Caco-2 (cell line): ENCODE results near the gene ITGA2B. TPM values are rescaled to one million over a fixed set of nuclear protein-coding genes. Genes with fewer than 3 reads are reported as not detected.

ENCODE experiments used
- BruUV-seq: library from RNA; stranded (reverse); fragments of 400-500 nt; replicated peaks from 2 replicates; lab custom pipeline; 2021; lab: Mats Ljungman, UMichigan
- CTCF ChIA-PET: fragments of 300-600 bp; sonication (Branson Sonifier 250); formaldehyde crosslinking; loops from one replicate; lab custom pipeline; 2022; ENCODE audit warnings: antibody characterized with exemption; lab: Charles Lee
- POLR2A ChIA-PET: fragments of 300-600 bp; sonication (Branson Sonifier 250); formaldehyde crosslinking; loops from one replicate; lab custom pipeline; 2022; ENCODE audit warnings: antibody characterized with exemption; lab: Charles Lee
- DNase-seq, 2 experiments: peaks; one replicate each; pipeline versions ENCODE4 v3.0.0 to v3.0.0-alpha.2; 2020 to 2022
- H3K27me3 ChIP-seq: replicated peaks from 2 replicates; pipeline ENCODE4 v1.6.0; 2011; ENCODE audit warnings: low read length; ENCODE audit not compliant: control insufficient read depth, insufficient read depth
- H3K36me3 ChIP-seq: 2 replicates; pipeline ENCODE4 v1.5.1; 2011; ENCODE audit warnings: low read length; ENCODE audit not compliant: control insufficient read depth, insufficient read depth
- H3K4me1 ChIP-seq: fragments of 250-450 bp; sonication (Bioruptor Pico); 2 replicates; pipeline ENCODE4 v1.5.1; 2020; ENCODE audit warnings: mild to moderate bottlenecking
- H3K4me3 ChIP-seq: 2 replicates; pipeline ENCODE4 v1.5.1; 2011; ENCODE audit warnings: low read depth, mild to moderate bottlenecking, control low read depth, low read length
- H3K9me3 ChIP-seq: fragments of 250-450 bp; sonication (Bioruptor Pico); 2 replicates; pipeline ENCODE4 v1.5.1; 2020; ENCODE audit warnings: mild to moderate bottlenecking, moderate library complexity
- H3K27ac Mint-ChIP-seq: one replicate; pipeline ENCODE4 v1.8.0; 2022; ENCODE audit warnings: mixed read lengths; ENCODE audit not compliant: unreplicated experiment
- H3K27me3 Mint-ChIP-seq: one replicate; pipeline ENCODE4 v1.8.0; 2022; ENCODE audit warnings: mixed read lengths; ENCODE audit not compliant: insufficient read depth, unreplicated experiment
- H3K36me3 Mint-ChIP-seq: one replicate; pipeline ENCODE4 v1.8.0; 2022; ENCODE audit warnings: mild to moderate bottlenecking, mixed read lengths; ENCODE audit not compliant: insufficient read depth, unreplicated experiment
- H3K4me1 Mint-ChIP-seq: one replicate; pipeline ENCODE4 v1.8.0; 2022; ENCODE audit warnings: low read depth, mixed read lengths; ENCODE audit not compliant: unreplicated experiment
- H3K4me3 Mint-ChIP-seq: one replicate; pipeline ENCODE4 v1.8.0; 2022; ENCODE audit warnings: mild to moderate bottlenecking, moderate library complexity, mixed read lengths; ENCODE audit not compliant: unreplicated experiment
- H3K9me3 Mint-ChIP-seq: one replicate; pipeline ENCODE4 v1.8.0; 2022; ENCODE audit warnings: mixed read lengths; ENCODE audit not compliant: unreplicated experiment
- intact Hi-C: fragments of 100-400 bp; cut with micrococcal nuclease; formaldehyde crosslinking; loops from one replicate; pipeline ENCODE4 v1.10.0; 2022; ENCODE audit not compliant: unreplicated experiment
- total RNA-seq: library from RNA; stranded (reverse); gene quantifications from 2 replicates; pipeline ENCODE4 v1.2.3, GENCODE V29; 2022
- TF ChIP-seq, protein P1 (sequence below), 2 experiments: fragments of 200-600 bp in 1 of 2; IDR thresholded peaks; 1 replicate in 1 of 2; 2 replicates in 1 of 2; pipeline versions ENCODE4 v1.5.1 to v1.8.0; 2011 to 2022; ENCODE audit warnings: antibody characterized with exemption in 1 of 2, control low read depth in 1 of 2, inconsistent platforms in 1 of 2, low read depth in 1 of 2, low read length in 1 of 2, mild to moderate bottlenecking in 1 of 2, moderate library complexity in 1 of 2; ENCODE audit not compliant: insufficient read depth in 1 of 2, severe bottlenecking in 1 of 2, unreplicated experiment in 1 of 2

Gene ITGA2B
- total RNA-seq, 1 experiment from 2014 or later, result 6.9 TPM

DNA sequence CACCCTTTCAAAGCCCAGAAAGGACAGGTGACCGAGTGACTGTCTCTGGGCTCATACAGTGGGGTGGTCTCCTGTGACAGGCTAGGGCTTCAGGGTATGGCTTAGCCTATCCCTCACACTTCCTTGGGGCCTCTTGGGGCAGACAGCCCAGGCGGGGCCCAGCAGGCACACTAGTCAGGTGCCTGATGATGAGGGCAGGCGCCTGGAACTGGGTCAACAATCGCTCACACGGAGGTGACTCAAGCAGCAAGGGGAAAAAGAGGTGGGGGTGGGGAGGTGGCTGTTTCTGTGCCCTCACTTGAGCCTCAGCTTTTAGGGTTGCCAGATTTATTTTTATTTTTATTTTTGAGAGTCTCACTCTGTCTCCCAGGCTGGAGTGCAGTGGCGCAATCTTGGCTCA lies 50.7 kb downstream of the ITGA2B start:
- ChIA-PET POLR2A (no interaction called here), CTCF (interaction anchor here (0.9 kb wide), 1 partner anchor 120 kb away, joined by 3 read pairs; no protein-coding TSS in a partner anchor)
- Mint-ChIP-seq H3K4me1 (peaks cover 7% of the 10 kb centered on the region), H3K36me3 (no peaks in the 10 kb centered on the region), H3K9me3 (no peaks in the 10 kb centered on the region), H3K27ac (no peak overlapping the region), H3K27me3 (peaks cover 3% of the 10 kb centered on the region), H3K4me3 (no peak overlapping the region)
- H3K36me3 ChIP-seq, result no peaks in the 10 kb centered on the region
- H3K4me3 ChIP-seq, result no peak overlapping the region
- H3K27me3 ChIP-seq, result no peaks in the 10 kb centered on the region; the same call in 1 of the 2 replicates
- intact Hi-C loops, result no loop called here
- BruUV-seq, result no TSS peak
- no peaks in the 10 kb centered on the region for H3K4me1 ChIP-seq
- no peak for DNase-seq
- no peaks in the 10 kb centered on the region for H3K9me3 ChIP-seq
- TF ChIP-seq, protein P1, sequence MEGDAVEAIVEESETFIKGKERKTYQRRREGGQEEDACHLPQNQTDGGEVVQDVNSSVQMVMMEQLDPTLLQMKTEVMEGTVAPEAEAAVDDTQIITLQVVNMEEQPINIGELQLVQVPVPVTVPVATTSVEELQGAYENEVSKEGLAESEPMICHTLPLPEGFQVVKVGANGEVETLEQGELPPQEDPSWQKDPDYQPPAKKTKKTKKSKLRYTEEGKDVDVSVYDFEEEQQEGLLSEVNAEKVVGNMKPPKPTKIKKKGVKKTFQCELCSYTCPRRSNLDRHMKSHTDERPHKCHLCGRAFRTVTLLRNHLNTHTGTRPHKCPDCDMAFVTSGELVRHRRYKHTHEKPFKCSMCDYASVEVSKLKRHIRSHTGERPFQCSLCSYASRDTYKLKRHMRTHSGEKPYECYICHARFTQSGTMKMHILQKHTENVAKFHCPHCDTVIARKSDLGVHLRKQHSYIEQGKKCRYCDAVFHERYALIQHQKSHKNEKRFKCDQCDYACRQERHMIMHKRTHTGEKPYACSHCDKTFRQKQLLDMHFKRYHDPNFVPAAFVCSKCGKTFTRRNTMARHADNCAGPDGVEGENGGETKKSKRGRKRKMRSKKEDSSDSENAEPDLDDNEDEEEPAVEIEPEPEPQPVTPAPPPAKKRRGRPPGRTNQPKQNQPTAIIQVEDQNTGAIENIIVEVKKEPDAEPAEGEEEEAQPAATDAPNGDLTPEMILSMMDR (IDR thresholded peaks at IDR 0.05; ENCODE audit: insufficient read depth in 1 of 2, low read depth in 1 of 2, low read length in 1 of 2, severe bottlenecking in 1 of 2, unreplicated experiment in 1 of 2), result no peak

DNA sequence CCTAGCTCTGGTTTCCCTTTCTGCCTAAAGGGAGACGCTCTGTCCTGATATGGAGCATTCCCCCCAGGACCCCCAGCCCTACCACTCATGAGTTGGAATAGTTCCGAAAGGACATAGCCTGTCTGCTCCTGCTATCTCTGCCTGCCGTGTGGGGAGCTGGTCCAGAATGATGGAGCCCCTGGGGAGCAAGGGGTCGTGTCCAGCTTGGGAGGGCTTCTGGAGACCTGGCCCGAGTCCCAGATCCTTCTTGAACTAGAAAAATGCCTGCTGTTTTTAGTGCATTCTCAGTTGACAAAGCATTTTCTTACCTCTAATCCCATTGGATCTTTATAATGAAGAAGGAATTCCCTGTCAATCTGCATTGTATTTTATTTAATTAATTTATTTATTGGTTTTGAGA lies 53.5 kb downstream of the ITGA2B start:
- BruUV-seq, result no TSS peak
- no peaks in the 10 kb centered on the region for H3K27me3 Mint-ChIP-seq
- Histone ChIP-seq H3K27me3 (no peaks in the 10 kb centered on the region; the same call in 1 of the 2 replicates), H3K9me3 (no peaks in the 10 kb centered on the region), H3K4me1 (no peaks in the 10 kb centered on the region), H3K36me3 (no peaks in the 10 kb centered on the region), H3K4me3 (no peak overlapping the region)
- no peaks in the 10 kb centered on the region for H3K36me3 Mint-ChIP-seq
- no peaks in the 10 kb centered on the region for H3K9me3 Mint-ChIP-seq
- intact Hi-C loops, result no loop called here
- no peak overlapping the region for H3K4me3 Mint-ChIP-seq
- POLR2A ChIA-PET, result no interaction called here
- TF ChIP-seq, protein P1 (IDR thresholded peaks at IDR 0.05; ENCODE audit: insufficient read depth in 1 of 2, low read depth in 1 of 2, low read length in 1 of 2, severe bottlenecking in 1 of 2, unreplicated experiment in 1 of 2), result no peak
- no peak overlapping the region for H3K27ac Mint-ChIP-seq
- H3K4me1 Mint-ChIP-seq, result peaks cover 4% of the 10 kb centered on the region
- DNase-seq, result no peak
- CTCF ChIA-PET, result interaction anchor here (0.7 kb wide), 1 partner anchor 132 kb away, joined by 11 read pairs; no protein-coding TSS in a partner anchor

DNA sequence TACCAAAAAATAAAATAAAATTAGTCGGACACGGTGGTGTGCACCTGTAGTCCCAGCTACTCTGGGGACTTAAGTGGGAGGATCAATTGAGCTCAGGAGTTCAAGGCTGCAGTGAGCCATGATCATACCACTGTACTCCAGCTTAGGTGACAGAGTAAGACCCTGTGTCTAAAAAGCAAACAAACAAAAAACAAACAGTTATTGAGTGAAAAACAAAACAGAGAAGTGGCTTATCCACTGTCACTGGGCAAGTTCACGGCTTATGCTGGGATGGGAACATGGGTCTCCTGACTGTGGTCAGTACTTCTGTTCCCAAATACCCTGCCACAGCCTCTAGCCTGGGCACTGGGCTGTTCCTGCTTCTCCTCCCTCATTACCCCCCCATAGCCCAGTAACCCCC lies 53.9 kb downstream of the ITGA2B start:
- Mint-ChIP-seq H3K36me3 (no peaks in the 10 kb centered on the region), H3K4me3 (no peak overlapping the region), H3K27me3 (no peaks in the 10 kb centered on the region), H3K9me3 (no peaks in the 10 kb centered on the region), H3K4me1 (no peaks in the 10 kb centered on the region), H3K27ac (no peak overlapping the region)
- TF ChIP-seq, protein P1 (IDR thresholded peaks at IDR 0.05; ENCODE audit: insufficient read depth in 1 of 2, low read depth in 1 of 2, low read length in 1 of 2, severe bottlenecking in 1 of 2, unreplicated experiment in 1 of 2), result no peak
- H3K4me3 ChIP-seq, result no peak overlapping the region
- ChIA-PET CTCF (interaction anchor here (0.7 kb wide), 1 partner anchor 132 kb away, joined by 11 read pairs; no protein-coding TSS in a partner anchor), POLR2A (no interaction called here)
- BruUV-seq, result no TSS peak
- no peaks in the 10 kb centered on the region; the same call in 1 of the 2 replicates for H3K27me3 ChIP-seq
- no peaks in the 10 kb centered on the region for H3K9me3 ChIP-seq
- intact Hi-C loops, result no loop called here
- H3K4me1 ChIP-seq, result no peaks in the 10 kb centered on the region
- no peaks in the 10 kb centered on the region for H3K36me3 ChIP-seq
- DNase-seq, result no peak
